PC-3 (cell line): ENCODE data around the gene ITGB1. TPM values are rescaled to one million over a fixed set of nuclear protein-coding genes. Genes with fewer than 3 reads are reported as not detected.
A peak's percentile ranks its signal among the peaks of the same experiment; 100 is the strongest.

ENCODE experiments used
- ATAC-seq: fragments of 200-7000 bp; cut with Tn5 transposase; 2 replicates; pipeline ENCODE4 v1.9.1; 2020; ENCODE audit warnings: mild to moderate bottlenecking, moderate library complexity
- BruUV-seq: library from RNA; stranded (reverse); fragments of 400-500 nt; replicated peaks from 2 replicates; lab custom pipeline; 2021; lab: Mats Ljungman, UMichigan
- CTCF ChIA-PET: fragments of 300-600 bp; sonication (Branson Sonifier 250); formaldehyde crosslinking; loops from one replicate; lab custom pipeline; 2022; ENCODE audit warnings: antibody characterized with exemption; lab: Charles Lee
- POLR2A ChIA-PET: fragments of 300-600 bp; sonication (Branson Sonifier 250); formaldehyde crosslinking; loops from one replicate; lab custom pipeline; 2022; ENCODE audit warnings: antibody characterized with exemption; ENCODE audit not compliant: unreplicated experiment; lab: Charles Lee
- DNase-seq: peaks from one replicate; pipeline ENCODE4 v3.0.0-alpha.2; 2015
- H2AFZ ChIP-seq: fragments of 300-600 bp; sonication (generic); 2 replicates; pipeline ENCODE4 v1.6.0; 2016; ENCODE audit warnings: antibody characterized with exemption, low read length
- H3F3A ChIP-seq: fragments of 300-600 bp; sonication (generic); one replicate; pipeline ENCODE4 v1.6.0; 2017; ENCODE audit warnings: antibody characterized with exemption, low read length, control low read depth, mild to moderate bottlenecking; ENCODE audit not compliant: unreplicated experiment
- H3K27ac ChIP-seq: fragments of 300-600 bp; sonication (generic); 2 replicates; pipeline ENCODE4 v1.5.1; 2016; ENCODE audit warnings: mild to moderate bottlenecking, low read length
- H3K27me3 ChIP-seq: fragments of 300-600 bp; sonication (generic); 2 replicates; pipeline ENCODE4 v1.6.1; 2016; ENCODE audit warnings: low read length, mixed read lengths
- H3K36me3 ChIP-seq: fragments of 300-600 bp; sonication (generic); 2 replicates; pipeline ENCODE4 v1.6.1; 2016; ENCODE audit warnings: low read depth, mixed run types, low read length, mixed read lengths
- H3K4me1 ChIP-seq: fragments of 300-600 bp; sonication (generic); 2 replicates; pipeline ENCODE4 v1.5.1; 2016; ENCODE audit warnings: low read length; ENCODE audit not compliant: insufficient read depth
- H3K4me2 ChIP-seq: fragments of 300-600 bp; sonication (generic); 2 replicates; pipeline ENCODE4 v1.6.0; 2016; ENCODE audit warnings: low read length
- H3K4me3 ChIP-seq: fragments of 300-600 bp; sonication (generic); 2 replicates; pipeline ENCODE4 v1.5.1; 2016; ENCODE audit warnings: mild to moderate bottlenecking, low read length, mixed read lengths
- H3K79me2 ChIP-seq: fragments of 300-600 bp; sonication (generic); 2 replicates; pipeline ENCODE4 v1.6.1; 2017; ENCODE audit warnings: low read length, mixed read lengths
- H3K9ac ChIP-seq: fragments of 300-600 bp; sonication (generic); 2 replicates; pipeline ENCODE4 v1.6.0; 2016; ENCODE audit warnings: mild to moderate bottlenecking, low read length
- H3K9me2 ChIP-seq: fragments of 300-600 bp; sonication (generic); replicated peaks from 2 replicates; pipeline ENCODE4 v1.6.1; 2016; ENCODE audit warnings: mixed run types, low read length, mixed read lengths
- H3K9me3 ChIP-seq: fragments of 300-600 bp; sonication (generic); 2 replicates; pipeline ENCODE4 v1.6.1; 2016; ENCODE audit warnings: low read length, mixed read lengths
- H4K20me1 ChIP-seq: fragments of 300-600 bp; sonication (generic); 2 replicates; pipeline ENCODE4 v1.6.1; 2016; ENCODE audit warnings: low read length, mixed read lengths
- EZH2 ChIP-seq: fragments of 300-600 bp; sonication (generic); IDR thresholded peaks from one replicate; pipeline ENCODE4 v1.6.1; 2017; ENCODE audit warnings: antibody characterized with exemption, mild to moderate bottlenecking, low read length; ENCODE audit not compliant: unreplicated experiment
- EZH2phosphoT487 ChIP-seq: fragments of 300-600 bp; sonication (generic); IDR thresholded peaks from 2 replicates; pipeline ENCODE4 v1.6.1; 2018; ENCODE audit warnings: mild to moderate bottlenecking, antibody characterized with exemption, low read length, borderline replicate concordance
- intact Hi-C: fragments of 100-400 bp; cut with micrococcal nuclease; formaldehyde crosslinking; loops from 2 replicates; pipeline ENCODE4 v1.9.0; 2023
- total RNA-seq: library from RNA; depleted of rRNA; stranded (reverse); fragments of >200 nt; gene quantifications from 2 replicates; pipeline ENCODE4 v1.2.3, GENCODE V29; 2014
- TF ChIP-seq, protein P1 (sequence below): fragments of 300-600 bp; sonication (generic); conservative IDR thresholded peaks from 2 replicates; pipeline ENCODE4 v1.5.1; 2017; ENCODE audit warnings: antibody characterized with exemption, low read depth, mild to moderate bottlenecking, low read length

ITGB1 gene
- total RNA-seq, 1 experiment from 2014 or later, result 1,010 TPM

DNA sequence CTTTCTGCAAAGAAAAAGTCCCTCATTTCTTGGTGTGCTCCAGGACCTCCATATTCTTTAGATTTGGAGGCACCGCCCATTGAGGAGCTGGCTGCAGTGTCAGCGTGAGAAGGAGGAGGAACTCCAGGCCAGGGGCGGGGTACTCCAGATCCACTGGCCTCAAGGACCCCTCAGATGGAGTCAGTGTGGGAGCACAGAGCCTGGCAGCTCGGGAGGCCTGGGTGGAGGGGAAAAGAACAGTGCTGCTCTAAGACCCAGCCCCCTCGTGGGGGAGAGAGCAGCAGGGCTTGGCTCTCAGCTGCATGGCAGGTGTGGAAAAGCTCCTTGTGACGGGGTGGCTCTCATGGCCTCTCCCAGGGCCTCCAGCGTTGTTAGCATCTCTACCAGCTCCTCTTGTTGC, 70.5 kb downstream of the ITGB1 start:
- Histone ChIP-seq H2AFZ (no peak overlapping the region), H3K9me2 (no peaks in the 10 kb centered on the region), H3K4me1 (no peaks in the 10 kb centered on the region), H3K27me3 (no peaks in the 10 kb centered on the region), H3K27ac (no peak overlapping the region), H3K4me3 (no peak overlapping the region), H3K9me3 (no peaks in the 10 kb centered on the region), H3K36me3 (no peaks in the 10 kb centered on the region), H3K9ac (no peak overlapping the region), H4K20me1 (no peaks in the 10 kb centered on the region), H3F3A (no peaks in the 10 kb centered on the region), H3K4me2 (no peak overlapping the region), H3K79me2 (no peaks in the 10 kb centered on the region)
- BruUV-seq, result no TSS peak
- ATAC-seq, result no peak
- ChIA-PET CTCF (no interaction called here), POLR2A (no interaction called here)
- intact Hi-C loops, result no loop called here
- TF ChIP-seq EZH2phosphoT487 (no peak), EZH2 (no peak)
- TF ChIP-seq, protein P1, sequence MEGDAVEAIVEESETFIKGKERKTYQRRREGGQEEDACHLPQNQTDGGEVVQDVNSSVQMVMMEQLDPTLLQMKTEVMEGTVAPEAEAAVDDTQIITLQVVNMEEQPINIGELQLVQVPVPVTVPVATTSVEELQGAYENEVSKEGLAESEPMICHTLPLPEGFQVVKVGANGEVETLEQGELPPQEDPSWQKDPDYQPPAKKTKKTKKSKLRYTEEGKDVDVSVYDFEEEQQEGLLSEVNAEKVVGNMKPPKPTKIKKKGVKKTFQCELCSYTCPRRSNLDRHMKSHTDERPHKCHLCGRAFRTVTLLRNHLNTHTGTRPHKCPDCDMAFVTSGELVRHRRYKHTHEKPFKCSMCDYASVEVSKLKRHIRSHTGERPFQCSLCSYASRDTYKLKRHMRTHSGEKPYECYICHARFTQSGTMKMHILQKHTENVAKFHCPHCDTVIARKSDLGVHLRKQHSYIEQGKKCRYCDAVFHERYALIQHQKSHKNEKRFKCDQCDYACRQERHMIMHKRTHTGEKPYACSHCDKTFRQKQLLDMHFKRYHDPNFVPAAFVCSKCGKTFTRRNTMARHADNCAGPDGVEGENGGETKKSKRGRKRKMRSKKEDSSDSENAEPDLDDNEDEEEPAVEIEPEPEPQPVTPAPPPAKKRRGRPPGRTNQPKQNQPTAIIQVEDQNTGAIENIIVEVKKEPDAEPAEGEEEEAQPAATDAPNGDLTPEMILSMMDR, result no peak
- no peak for DNase-seq

DNA sequence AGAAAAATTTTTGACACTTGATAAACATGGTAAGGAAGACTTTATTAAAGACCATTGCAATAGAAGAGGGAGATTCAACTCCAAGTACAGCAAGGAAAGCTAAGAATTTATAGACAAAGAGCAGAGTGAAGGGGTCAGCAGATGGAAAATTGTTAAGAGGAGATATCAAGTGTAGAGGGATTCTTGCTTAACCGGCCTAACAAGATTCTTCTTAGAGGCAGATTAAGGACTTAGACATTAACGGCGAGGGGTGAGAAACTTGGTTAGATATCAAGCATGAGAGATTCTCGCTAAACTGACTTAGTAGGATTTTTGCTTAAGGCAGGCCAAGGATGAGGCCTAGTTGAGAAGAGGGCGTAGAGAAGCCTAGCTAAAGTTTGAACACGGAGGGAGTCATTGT, 76.0 kb downstream of the ITGB1 start:
- DNase-seq, result peak; percentile 12
- Histone ChIP-seq H3K9me2 (no peaks in the 10 kb centered on the region), H3K4me3 (no peak overlapping the region), H3K27ac (no peak overlapping the region), H3K4me2 (no peak overlapping the region), H3K36me3 (no peaks in the 10 kb centered on the region), H3K4me1 (0 out of 2 replicates have a peak, but pooled peaks cover 4% of the 10 kb centered on the region), H3K9me3 (no peaks in the 10 kb centered on the region), H3F3A (no peaks in the 10 kb centered on the region), H2AFZ (no peak overlapping the region), H3K79me2 (no peaks in the 10 kb centered on the region), H3K27me3 (no peaks in the 10 kb centered on the region), H3K9ac (no peak overlapping the region), H4K20me1 (no peaks in the 10 kb centered on the region)
- no peak for ATAC-seq
- CTCF ChIA-PET, result no interaction called here
- BruUV-seq, result no TSS peak
- TF ChIP-seq, protein P1, result no peak
- TF ChIP-seq EZH2phosphoT487 (no peak), EZH2 (no peak)
- intact Hi-C loops, result no loop called here
- POLR2A ChIA-PET, result interaction anchor here (0.6 kb wide), 1 partner anchor 77 kb away, joined by 4 read pairs; no protein-coding TSS in a partner anchor

DNA sequence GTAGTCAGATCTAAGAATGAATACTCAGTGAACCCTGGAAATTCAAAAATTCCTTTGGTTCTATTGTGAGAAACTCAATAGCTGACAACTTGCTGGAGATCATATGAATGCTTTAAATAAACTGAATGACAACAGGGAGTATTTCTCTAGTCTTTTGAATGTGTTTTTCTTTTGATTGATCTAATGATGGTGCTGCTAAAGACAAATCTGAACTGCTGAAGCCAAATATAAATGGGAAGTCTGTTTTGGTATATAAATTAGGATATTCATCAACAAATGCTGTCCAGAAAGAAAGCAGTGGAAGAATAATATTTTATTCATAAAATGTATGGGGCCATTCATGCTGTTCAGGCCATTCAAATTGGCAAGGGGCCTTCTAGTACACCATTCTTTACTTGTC, 79.4 kb downstream of the ITGB1 start:
- intact Hi-C loops, result no loop called here
- Histone ChIP-seq H3K4me2 (no peak overlapping the region), H3K27me3 (no peaks in the 10 kb centered on the region), H3K79me2 (no peaks in the 10 kb centered on the region), H3K9ac (no peak overlapping the region), H3K27ac (no peak overlapping the region), H3K4me1 (0 out of 2 replicates have a peak, but pooled peaks cover 4% of the 10 kb centered on the region), H3K9me2 (no peaks in the 10 kb centered on the region), H3K9me3 (no peaks in the 10 kb centered on the region), H3K36me3 (no peaks in the 10 kb centered on the region), H3K4me3 (no peak overlapping the region), H2AFZ (no peak overlapping the region), H3F3A (no peaks in the 10 kb centered on the region), H4K20me1 (no peaks in the 10 kb centered on the region)
- ATAC-seq (no peak), DNase-seq (no peak)
- TF ChIP-seq EZH2, result no peak
- TF ChIP-seq EZH2phosphoT487, result no peak
- TF ChIP-seq, protein P1, result no peak
- BruUV-seq, result no TSS peak
- ChIA-PET CTCF (no interaction called here), POLR2A (no interaction called here)
